AG08396 (cell line): ENCODE measurements around the gene TAB2.
"Not testable (repeated sequence)": the region's sequence is repeated elsewhere in the genome, so short reads cannot be mapped to it uniquely, and the experiment has no call there.

Experiments used
- DNase-seq: peaks from one replicate; pipeline ENCODE4 v3.0.0; 2012; ENCODE audit warnings: low spot score, mixed read lengths

TAB2 gene

GRCh38 chr6:149444360-149445094 is 127.0 kb downstream of the TAB2 start:
- not testable (repeated sequence) for DNase-seq

GRCh38 chr6:149445095-149445466 is 127.6 kb downstream of the TAB2 start:
- no peak for DNase-seq

- no peak for DNase-seq
Observed at GRCh38 chr6:149445573-149445972, 128.1 kb downstream of the TAB2 start.

GRCh38 chr6:149446791-149447376 is 129.4 kb downstream of the TAB2 start:
- DNase-seq = no peak

GRCh38 chr6:149448821-149449453 is 131.4 kb downstream of the TAB2 start:
- DNase-seq = no peak

GRCh38 chr6:149449831-149450678 is 132.5 kb downstream of the TAB2 start:
- DNase-seq = no peak

- peak; percentile 64 for DNase-seq
Observed at GRCh38 chr6:149450679-149451375, 133.3 kb downstream of the TAB2 start.

GRCh38 chr6:149451376-149452036 is 134.0 kb downstream of the TAB2 start:
- peak; percentile 40 for DNase-seq

- DNase-seq = no peak
Observed at GRCh38 chr6:149452037-149452939, 134.8 kb downstream of the TAB2 start.

- no peak for DNase-seq
Observed at GRCh38 chr6:149453597-149454345, 136.3 kb downstream of the TAB2 start.

- DNase-seq = peak; percentile 93
Observed at GRCh38 chr6:149454346-149454848, 136.9 kb downstream of the TAB2 start.

- no peak for DNase-seq
Observed at GRCh38 chr6:149455031-149455732, 137.7 kb downstream of the TAB2 start.

- DNase-seq = no peak
Observed at GRCh38 chr6:149456311-149457021, 139.0 kb downstream of the TAB2 start.

- DNase-seq = no peak
Observed at GRCh38 chr6:149457316-149457884, 139.9 kb downstream of the TAB2 start.

GRCh38 chr6:149458196-149458595 is 140.7 kb downstream of the TAB2 start:
- DNase-seq = no peak

- DNase-seq = no peak
Observed at GRCh38 chr6:149458806-149459205, 141.3 kb downstream of the TAB2 start.

- DNase-seq = no peak
Observed at GRCh38 chr6:149459761-149460160, 142.2 kb downstream of the TAB2 start.

- DNase-seq = not testable (repeated sequence)
Observed at GRCh38 chr6:149460249-149460648, 142.7 kb downstream of the TAB2 start.
